ENCODE measurements around the gene SENP2. TPM values are rescaled to one million over a fixed set of nuclear protein-coding genes. Genes with fewer than 3 reads are reported as not detected.

SENP2 gene
- total RNA-seq, 1 experiment from 2014 or later: 36.1 TPM

Other genes with a start within 250 kb of the SENP2 start
- gene MAP3K13, start 223.2 kb upstream of the SENP2 start, total RNA-seq (2021; ENCODE audit: unreplicated experiment): 21.0 TPM
- gene TMEM41A, start 87.3 kb upstream of the SENP2 start, total RNA-seq (2021; ENCODE audit: unreplicated experiment): 25.4 TPM
- gene LIPH, start 33.7 kb upstream of the SENP2 start, total RNA-seq (2021; ENCODE audit: unreplicated experiment): 13.7 TPM
- 135 TPM for gene IGF2BP2, start 238.7 kb downstream of the SENP2 start, total RNA-seq (2021; ENCODE audit: unreplicated experiment)